DOHH2 (cell line): Measurements from ENCODE around the gene SLC35E2B.
"Not testable (repeated sequence)": the region's sequence is repeated elsewhere in the genome, so short reads cannot be mapped to it uniquely, and the experiment has no call there.

Source experiments
- H3F3A ChIP-seq: fragments of 200-600 bp; sonication (generic), shearing (Covaris generic); 2 replicates; pipeline ENCODE4 v1.6.0; 2016; ENCODE audit warnings: antibody characterized with exemption, mild to moderate bottlenecking; ENCODE audit not compliant: control insufficient read depth, insufficient read depth
- H3K27ac ChIP-seq: fragments of 200-600 bp; sonication (generic); 2 replicates; pipeline ENCODE4 v1.5.1; 2014; ENCODE audit warnings: low read depth, mild to moderate bottlenecking, low read length, moderate library complexity
- H3K27me3 ChIP-seq: fragments of 200-600 bp; sonication (generic); 2 replicates; pipeline ENCODE4 v1.6.1; 2014; ENCODE audit warnings: mild to moderate bottlenecking, low read length, mixed read lengths; ENCODE audit not compliant: control insufficient read depth
- H3K36me3 ChIP-seq: fragments of 200-600 bp; sonication (generic); 2 replicates; pipeline ENCODE4 v1.6.1; 2014; ENCODE audit warnings: mild to moderate bottlenecking, low read length, moderate library complexity, mixed read lengths; ENCODE audit not compliant: control insufficient read depth
- H3K4me1 ChIP-seq: fragments of 200-600 bp; sonication (generic); 2 replicates; pipeline ENCODE4 v1.6.1; 2014; ENCODE audit warnings: mild to moderate bottlenecking, low read length, mixed read lengths; ENCODE audit not compliant: control insufficient read depth
- H3K4me2 ChIP-seq: fragments of 200-600 bp; sonication (generic); 2 replicates; pipeline ENCODE4 v1.6.0; 2014; ENCODE audit warnings: mild to moderate bottlenecking, low read length, moderate library complexity
- H3K4me3 ChIP-seq: fragments of 200-600 bp; sonication (generic); 2 replicates; pipeline ENCODE4 v1.5.1; 2014; ENCODE audit warnings: mild to moderate bottlenecking, low read length, mixed read lengths
- H3K79me2 ChIP-seq: fragments of 200-600 bp; sonication (generic); 2 replicates; pipeline ENCODE4 v1.6.1; 2014; ENCODE audit warnings: mild to moderate bottlenecking, low read length, mixed read lengths; ENCODE audit not compliant: control insufficient read depth
- H3K9me2 ChIP-seq: fragments of 200-600 bp; sonication (generic); replicated peaks from 2 replicates; pipeline ENCODE4 v1.6.1; 2014; ENCODE audit warnings: mild to moderate bottlenecking, low read length, mixed read lengths; ENCODE audit not compliant: control insufficient read depth
- H3K9me3 ChIP-seq: fragments of 200-600 bp; sonication (generic); 2 replicates; pipeline ENCODE4 v1.6.1; 2014; ENCODE audit warnings: antibody characterized with exemption, low read length, mixed read lengths; ENCODE audit not compliant: control insufficient read depth, insufficient read depth
- H4K20me1 ChIP-seq: fragments of 200-600 bp; sonication (generic); 2 replicates; pipeline ENCODE4 v1.6.0; 2014; ENCODE audit warnings: low read depth, mild to moderate bottlenecking, antibody characterized with exemption, low read length, moderate library complexity; ENCODE audit not compliant: control insufficient read depth, insufficient read depth
- CTCF ChIP-seq: fragments of 200-600 bp; sonication (generic); IDR thresholded peaks from one replicate; pipeline ENCODE4 v1.5.1; 2014; ENCODE audit warnings: antibody characterized with exemption, mild to moderate bottlenecking, low read depth, low read length; ENCODE audit not compliant: poor library complexity, severe bottlenecking
- EZH2phosphoT487 ChIP-seq: fragments of 200-600 bp; sonication (generic); IDR thresholded peaks from 2 replicates; pipeline ENCODE4 v1.6.1; 2017; ENCODE audit warnings: borderline replicate concordance, mild to moderate bottlenecking, antibody characterized with exemption, low read length, moderate library complexity, mixed read lengths

The SLC35E2B gene

GRCh38 chr1:1692714-1693647, at the start of gene SLC35E2B:
Gene SLC35E2B (minus strand): TSS chr1:1692795. CDS start chr1:1676699, 16,096 bp downstream.
- peak within 1 kb of the TSS; percentile 66 for H3K4me3 ChIP-seq
- H3K27ac ChIP-seq: peak within 1 kb of the TSS; percentile 76
- H3K4me2 ChIP-seq: peak within 1 kb of the TSS; percentile 52
- H3K27me3 ChIP-seq, H3F3A ChIP-seq, H3K79me2 ChIP-seq, H4K20me1 ChIP-seq, H3K9me2 ChIP-seq, H3K36me3 ChIP-seq, H3K9me3 ChIP-seq, H3K4me1 ChIP-seq: not testable (repeated sequence)

DNA sequence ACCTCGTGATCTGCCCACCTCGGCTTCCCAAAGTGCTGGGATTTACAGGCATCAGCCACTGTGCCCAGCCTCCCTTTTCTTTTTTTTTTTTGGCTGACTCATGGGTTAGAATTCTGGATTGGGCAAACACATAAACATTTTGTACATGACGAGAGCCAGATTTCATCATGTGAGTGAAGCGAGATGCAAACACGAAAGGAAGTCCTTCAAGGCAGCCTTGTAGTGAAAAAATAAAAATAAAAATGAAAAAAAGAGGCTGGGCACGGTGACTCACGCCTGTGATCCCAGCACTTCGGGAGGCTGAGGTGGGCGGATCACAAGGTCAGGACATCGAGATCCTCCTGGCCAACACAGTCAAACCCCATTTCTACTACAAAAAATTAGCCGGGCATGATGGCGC, 48.4 kb upstream of the SLC35E2B start:
- not testable (repeated sequence) for H3K27ac ChIP-seq, H3K9me3 ChIP-seq, H4K20me1 ChIP-seq, H3K27me3 ChIP-seq, H3K36me3 ChIP-seq, H3K4me3 ChIP-seq, H3K4me1 ChIP-seq, H3K4me2 ChIP-seq, H3K79me2 ChIP-seq, H3K9me2 ChIP-seq, H3F3A ChIP-seq

GRCh38 chr1:1738799-1739337, 46.3 kb upstream of the SLC35E2B start:
- H3K36me3 ChIP-seq, H3K4me1 ChIP-seq, H3K9me2 ChIP-seq, H3K79me2 ChIP-seq, H3K27me3 ChIP-seq, H3K4me2 ChIP-seq, H3F3A ChIP-seq, H3K4me3 ChIP-seq, H4K20me1 ChIP-seq, H3K9me3 ChIP-seq, H3K27ac ChIP-seq: not testable (repeated sequence)

- H3K9me2 ChIP-seq: not testable (repeated sequence)
Observed at GRCh38 chr1:1737675-1738590, 45.3 kb upstream of the SLC35E2B start.

GRCh38 chr1:1732381-1732780, 39.8 kb upstream of the SLC35E2B start:
- Histone ChIP-seq H3F3A (no peaks in the 10 kb centered on the region), H3K27ac (no peak overlapping the region), H4K20me1 (no peaks in the 10 kb centered on the region), H3K36me3 (peaks cover 3% of the 10 kb centered on the region), H3K9me3 (no peaks in the 10 kb centered on the region), H3K4me2 (no peak overlapping the region), H3K79me2 (no peaks in the 10 kb centered on the region), H3K9me2 (no peaks in the 10 kb centered on the region), H3K4me3 (no peak overlapping the region), H3K4me1 (no peaks in the 10 kb centered on the region), H3K27me3 (no peaks in the 10 kb centered on the region)
- no peak for TF ChIP-seq CTCF
- TF ChIP-seq EZH2phosphoT487: no peak

More at GRCh38 chr1:1737675-1738590, 45.3 kb upstream of the SLC35E2B start:
- H3F3A ChIP-seq, H3K27me3 ChIP-seq, H3K9me3 ChIP-seq, H3K4me1 ChIP-seq, H4K20me1 ChIP-seq, H3K4me2 ChIP-seq, H3K79me2 ChIP-seq, H3K27ac ChIP-seq, H3K36me3 ChIP-seq, H3K4me3 ChIP-seq: not testable (repeated sequence)
